ENCODE results near the gene TRPM8.
"Not testable (repeated sequence)": the region's sequence is repeated elsewhere in the genome, so short reads cannot be mapped to it uniquely, and the experiment has no call there.

- TF ChIP-seq CTCF, POLR2A, EP300 (IDR thresholded peaks at IDR 0.05): not testable (repeated sequence)
These were observed 55.3 kb downstream of the TRPM8 start for GRCh38 chr2:233972460-233972859.

Measured in sigmoid colon (tissue), 4 donors.